ENCODE data around the gene ASCC1. TPM values are rescaled to one million over a fixed set of nuclear protein-coding genes. Genes with fewer than 3 reads are reported as not detected.

ASCC1 gene
- total and polyA plus RNA-seq, 8 donors: 5.4 to 26.0 (median 16.0) TPM

- TF ChIP-seq CTCF (IDR thresholded peaks at IDR 0.05): no peak
- H3K4me3 ChIP-seq: no peak overlapping the region
- ATAC-seq: peak in 3 of 4 donors; percentile 73 to 94 (median 80)
- H3K4me1 ChIP-seq: no peaks in the 10 kb centered on the region
- H3K27ac ChIP-seq: peak overlapping the region in 2 of 4 donors; percentile 39 to 76
- H3K36me3 ChIP-seq: no peaks in the 10 kb centered on the region
- no peaks in the 10 kb centered on the region for H3K27me3 ChIP-seq
- intact Hi-C loops (cut with DNase I): no loop called here
- no peaks in the 10 kb centered on the region for H3K9me3 ChIP-seq
- 77 to 80% methylated on average over 6 to 7 of the region's 7 CpGs for WGBS, 2 donors
- no peak for DNase-seq
- no peak for FAIRE-seq
These were observed 29.7 kb downstream of the ASCC1 start for GRCh38 chr10:72186258-72186981.

- Histone ChIP-seq H3K36me3 (peaks cover 0 to 5% (median 0%) of the 10 kb centered on the region in 3 donors), H3K4me1 (no peaks in the 10 kb centered on the region), H3K4me3 (no peak overlapping the region), H3K27ac (no peak overlapping the region), H3K27me3 (no peaks in the 10 kb centered on the region), H3K9me3 (no peaks in the 10 kb centered on the region)
- no peak for FAIRE-seq
- ATAC-seq: no peak
- no peak for DNase-seq
- 96 to 98% methylated on average over 2 of the region's 2 CpGs for WGBS, 2 donors
- no peak for TF ChIP-seq CTCF (IDR thresholded peaks at IDR 0.05)
- intact Hi-C loops (cut with DNase I): no loop called here
These were observed 31.9 kb downstream of the ASCC1 start for GRCh38 chr10:72184156-72184555.

GRCh38 chr10:72177454-72177853 is 38.6 kb downstream of the ASCC1 start:
- no peak overlapping the region for H3K27ac ChIP-seq
- no peaks in the 10 kb centered on the region for H3K27me3 ChIP-seq
- TF ChIP-seq CTCF (IDR thresholded peaks at IDR 0.05): no peak
- DNase-seq: no peak
- H3K9me3 ChIP-seq: no peaks in the 10 kb centered on the region
- ATAC-seq: no peak
- H3K4me3 ChIP-seq: no peak overlapping the region
- FAIRE-seq: no peak
- H3K36me3 ChIP-seq: peaks cover 0 to 11% (median 0%) of the 10 kb centered on the region in 3 donors
- intact Hi-C loops (cut with DNase I): no loop called here
- WGBS, 2 donors: 94% methylated on average over 2 of the region's 2 CpGs
- no peaks in the 10 kb centered on the region for H3K4me1 ChIP-seq

- FAIRE-seq (no peak), DNase-seq (no peak), ATAC-seq (peak in 1 of 4 donors; percentile 57)
- Histone ChIP-seq H3K9me3 (no peaks in the 10 kb centered on the region), H3K27me3 (no peaks in the 10 kb centered on the region), H3K4me3 (no peak overlapping the region), H3K36me3 (peaks cover 0 to 11% (median 0%) of the 10 kb centered on the region in 3 donors), H3K4me1 (no peaks in the 10 kb centered on the region), H3K27ac (no peak overlapping the region)
- 46 to 52% methylated on average over 2 of the region's 2 CpGs for WGBS, 2 donors
- no peak for TF ChIP-seq CTCF (IDR thresholded peaks at IDR 0.05)
- intact Hi-C loops (cut with DNase I): no loop called here
These were observed 39.4 kb downstream of the ASCC1 start for GRCh38 chr10:72176701-72177100.

- H3K27me3 ChIP-seq: no peaks in the 10 kb centered on the region
- H3K36me3 ChIP-seq: peaks cover 0 to 6% (median 0%) of the 10 kb centered on the region in 3 donors
- TF ChIP-seq CTCF (IDR thresholded peaks at IDR 0.05): no peak
- no peak overlapping the region for H3K27ac ChIP-seq
- no peak overlapping the region for H3K4me3 ChIP-seq
- ATAC-seq: peak in 1 of 4 donors; percentile 26
- intact Hi-C loops (cut with DNase I): no loop called here
- no peaks in the 10 kb centered on the region for H3K4me1 ChIP-seq
- no peak for DNase-seq
- FAIRE-seq: no peak
- WGBS, 2 donors: 79 to 91% methylated on average over 1 of the region's 1 CpG
- H3K9me3 ChIP-seq: no peaks in the 10 kb centered on the region
These were observed 40.9 kb downstream of the ASCC1 start for GRCh38 chr10:72175149-72175548.

Measured in pancreas (tissue), 10 donors.